Spleen (tissue), 11 donors: Measurements from ENCODE around the gene SPATA12. TPM values are rescaled to one million over a fixed set of nuclear protein-coding genes. Genes with fewer than 3 reads are reported as not detected.

ENCODE experiments used
- DNase-seq: peaks from one replicate; pipeline ENCODE4 v3.0.0-alpha.2; 2020
- H3K27ac ChIP-seq, 8 donors: fragments of 200-600 bp; sonication (generic) in 7 of 8; 1 replicate in 4 of 8; 2 replicates in 4 of 8; pipeline versions ENCODE4 v1.5.0 to v1.8.0; 2016 to 2021; ENCODE audit warnings: inconsistent platforms in 4 of 8, mild to moderate bottlenecking in 4 of 8, moderate library complexity in 1 of 8
- H3K27me3 ChIP-seq, 7 donors: fragments of 200-600 bp; sonication (generic) in 6 of 7; replicated peaks in 1 of 7; 1 replicate in 4 of 7; 2 replicates in 3 of 7; pipeline versions ENCODE4 v1.5.0 to v1.8.0; 2016 to 2021; ENCODE audit warnings: inconsistent platforms in 3 of 7, mild to moderate bottlenecking in 1 of 7
- H3K36me3 ChIP-seq, 6 donors: fragments of 200-600 bp; sonication (generic) in 5 of 6; 1 replicate in 4 of 6; 2 replicates in 2 of 6; pipeline versions ENCODE4 v1.5.0 to v1.8.0; 2016 to 2021; ENCODE audit warnings: inconsistent platforms in 2 of 6
- H3K4me1 ChIP-seq, 6 donors: fragments of 200-600 bp; sonication (generic) in 5 of 6; 1 replicate in 3 of 6; 2 replicates in 3 of 6; pipeline versions ENCODE4 v1.5.0 to v1.8.0; 2016 to 2021; ENCODE audit warnings: inconsistent platforms in 3 of 6
- H3K4me3 ChIP-seq, 8 donors: fragments of 200-600 bp; sonication (generic) in 7 of 8; 1 replicate in 4 of 8; 2 replicates in 4 of 8; pipeline versions ENCODE4 v1.5.0 to v1.8.0; 2016 to 2021; ENCODE audit warnings: inconsistent platforms in 4 of 8, mild to moderate bottlenecking in 4 of 8, moderate library complexity in 2 of 8
- H3K9me3 ChIP-seq, 8 donors: fragments of 200-600 bp; sonication (generic) in 7 of 8; 1 replicate in 4 of 8; 2 replicates in 4 of 8; pipeline versions ENCODE4 v1.5.0 to v1.8.0; 2016 to 2021; ENCODE audit warnings: inconsistent platforms in 4 of 8
- CTCF ChIP-seq, 11 experiments: fragments of 200-600 bp in 7 of 11; fragments of 450-650 bp in 4 of 11; sonication (generic) in 4 of 11; IDR thresholded peaks in 8 of 11; conservative IDR thresholded peaks in 3 of 11; 1 replicate in 7 of 11; 2 replicates in 4 of 11; pipeline versions ENCODE4 v1.4.0 to v1.8.0; 2016 to 2021; ENCODE audit warnings: antibody characterized with exemption in 11 of 11, inconsistent platforms in 4 of 11, mild to moderate bottlenecking in 1 of 11
- POLR2A ChIP-seq, 3 donors: fragments of 450-650 bp; IDR thresholded peaks; one replicate each; pipeline ENCODE4 v1.5.1; 2017; ENCODE audit warnings: antibody characterized with exemption in 3 of 3, mild to moderate bottlenecking in 1 of 3
- POLR2AphosphoS5 ChIP-seq, 3 donors: sonication (generic); formaldehyde crosslinking; IDR thresholded peaks; one replicate each; pipeline ENCODE4 v1.5.1; 2017; ENCODE audit warnings: antibody characterized with exemption in 3 of 3
- WGBS, 5 donors: extraction: QIAGEN DNeasy Blood & Tissue Kit in 3 of 5; methylation state at CpG; one replicate each; pipeline versions ENCODE4 v1.1.5 to v1.1.7; 2013 to 2018; 5-methylcytosine and 5-hydroxymethylcytosine counted together
- intact Hi-C: fragments of 100-400 bp; cut with DNase I; formaldehyde crosslinking; loops from one replicate; pipeline ENCODE4 v1.15.0; 2023; ENCODE audit warnings: low total_unique reads
- polyA plus RNA-seq, 3 donors: library from polyadenylated mRNA; stranded (reverse); fragments of 200-250 nt; gene quantifications; one replicate each; pipeline ENCODE4 v1.2.1, GENCODE V29; 2013
- total RNA-seq, 7 donors: library from RNA; depleted of rRNA in 3 of 7; stranded (reverse); fragments of >200 nt in 3 of 7; fragmentation: NEBNext Ultra II Directional in 4 of 7; extraction: Animal tissue kit (Norgen Biotek cat#: 25700) in 4 of 7; gene quantifications; one replicate each; pipeline versions ENCODE4 v1.1.0 to v1.2.1, GENCODE V29; 2016 to 2021
- donor health status: healthy with polysubstance abuse.
- donor health status: DM: no; HTN: no; CAD: no; lungs with moderate emphysema.
- donor health status: DM: no; HTN: no; CAD: no.
- donor health status: Bipolar disorder and iron deficiency.
- donor health status: healthy.
- donor health status: DM: no; HTN: no; CAD: no.
- donor health status: DM: yes; HTN: yes; CAD: no.

The SPATA12 gene
- total and polyA plus RNA-seq, 10 donors: 0.13 to 0.34 (median 0.16) TPM; not detected in 5

- Histone ChIP-seq H3K4me1 (peaks cover 0 to 7% (median 0%) of the 10 kb centered on the region in 6 donors), H3K27me3 (peaks cover 0 to 5% (median 0%) of the 10 kb centered on the region in 7 donors), H3K27ac (no peak overlapping the region), H3K36me3 (no peaks in the 10 kb centered on the region), H3K9me3 (no peaks in the 10 kb centered on the region), H3K4me3 (no peak overlapping the region)
- TF ChIP-seq POLR2A (IDR thresholded peaks at IDR 0.05): no peak
- no peak for TF ChIP-seq CTCF (IDR thresholded peaks at IDR 0.05 in 8 of 11, conservative IDR thresholded peaks at IDR 0.05 in 3 of 11)
- no peak for TF ChIP-seq POLR2AphosphoS5 (IDR thresholded peaks at IDR 0.05)
- intact Hi-C loops: no loop called here
- peak; percentile 19 for DNase-seq
- WGBS, 5 donors: 52 to 79% (median 75%) methylated on average over 6 of the region's 6 CpGs
Measured at GRCh38 chr3:57041674-57042073, 18.8 kb upstream of the SPATA12 start.

- no peak for TF ChIP-seq POLR2A (IDR thresholded peaks at IDR 0.05)
- TF ChIP-seq CTCF (IDR thresholded peaks at IDR 0.05 in 8 of 11, conservative IDR thresholded peaks at IDR 0.05 in 3 of 11): no peak
- no peak for TF ChIP-seq POLR2AphosphoS5 (IDR thresholded peaks at IDR 0.05)
- intact Hi-C loops: no loop called here
- Histone ChIP-seq H3K36me3 (no peaks in the 10 kb centered on the region), H3K9me3 (no peaks in the 10 kb centered on the region), H3K27me3 (peaks cover 0 to 5% (median 0%) of the 10 kb centered on the region in 7 donors), H3K27ac (no peak overlapping the region), H3K4me1 (peaks cover 0 to 13% (median under 1%) of the 10 kb centered on the region in 6 donors), H3K4me3 (no peak overlapping the region)
- 0 to 8% (median 0%) methylated on average over 1 of the region's 1 CpG for WGBS, 5 donors
- DNase-seq: peak; percentile 1
Measured at GRCh38 chr3:57043518-57043917, 16.9 kb upstream of the SPATA12 start.

GRCh38 chr3:57046101-57046765 lies 14.2 kb upstream of the SPATA12 start:
- intact Hi-C loops: no loop called here
- TF ChIP-seq POLR2A (IDR thresholded peaks at IDR 0.05) (no peak), POLR2AphosphoS5 (IDR thresholded peaks at IDR 0.05) (no peak), CTCF (IDR thresholded peaks at IDR 0.05 in 8 of 11, conservative IDR thresholded peaks at IDR 0.05 in 3 of 11) (no peak)
- no peaks in the 10 kb centered on the region for H3K9me3 ChIP-seq
- no peak overlapping the region for H3K27ac ChIP-seq
- no peaks in the 10 kb centered on the region for H3K36me3 ChIP-seq
- no peak overlapping the region for H3K4me3 ChIP-seq
- H3K4me1 ChIP-seq: peaks cover 0 to 14% (median 2%) of the 10 kb centered on the region in 6 donors
- no peaks in the 10 kb centered on the region for H3K27me3 ChIP-seq
- 48 to 80% (median 62%) methylated on average over 7 of the region's 7 CpGs for WGBS, 5 donors
- DNase-seq: no peak

GRCh38 chr3:57048052-57048671 lies 12.3 kb upstream of the SPATA12 start:
- Histone ChIP-seq H3K4me3 (no peak overlapping the region), H3K4me1 (peaks cover 0 to 14% (median 2%) of the 10 kb centered on the region in 6 donors), H3K27me3 (peaks cover 0 to 4% (median 0%) of the 10 kb centered on the region in 7 donors), H3K27ac (no peak overlapping the region), H3K36me3 (no peaks in the 10 kb centered on the region), H3K9me3 (no peaks in the 10 kb centered on the region)
- no peak for TF ChIP-seq POLR2AphosphoS5 (IDR thresholded peaks at IDR 0.05)
- no peak for TF ChIP-seq CTCF (IDR thresholded peaks at IDR 0.05 in 8 of 11, conservative IDR thresholded peaks at IDR 0.05 in 3 of 11)
- TF ChIP-seq POLR2A (IDR thresholded peaks at IDR 0.05): no peak
- intact Hi-C loops: no loop called here
- WGBS, 5 donors: 43 to 54% (median 48%) methylated on average over 7 to 8 of the region's 8 CpGs
- DNase-seq: peak; percentile 44
